ENCODE measurements around the gene EDIL3. TPM values are rescaled to one million over a fixed set of nuclear protein-coding genes. Genes with fewer than 3 reads are reported as not detected.

Gene EDIL3
- total and polyA plus RNA-seq, 2 of the 8 experiments (the other 6 are each of a cell fraction or from before 2014, with no cell fraction given) = 14.7 to 47.2 TPM

DNA sequence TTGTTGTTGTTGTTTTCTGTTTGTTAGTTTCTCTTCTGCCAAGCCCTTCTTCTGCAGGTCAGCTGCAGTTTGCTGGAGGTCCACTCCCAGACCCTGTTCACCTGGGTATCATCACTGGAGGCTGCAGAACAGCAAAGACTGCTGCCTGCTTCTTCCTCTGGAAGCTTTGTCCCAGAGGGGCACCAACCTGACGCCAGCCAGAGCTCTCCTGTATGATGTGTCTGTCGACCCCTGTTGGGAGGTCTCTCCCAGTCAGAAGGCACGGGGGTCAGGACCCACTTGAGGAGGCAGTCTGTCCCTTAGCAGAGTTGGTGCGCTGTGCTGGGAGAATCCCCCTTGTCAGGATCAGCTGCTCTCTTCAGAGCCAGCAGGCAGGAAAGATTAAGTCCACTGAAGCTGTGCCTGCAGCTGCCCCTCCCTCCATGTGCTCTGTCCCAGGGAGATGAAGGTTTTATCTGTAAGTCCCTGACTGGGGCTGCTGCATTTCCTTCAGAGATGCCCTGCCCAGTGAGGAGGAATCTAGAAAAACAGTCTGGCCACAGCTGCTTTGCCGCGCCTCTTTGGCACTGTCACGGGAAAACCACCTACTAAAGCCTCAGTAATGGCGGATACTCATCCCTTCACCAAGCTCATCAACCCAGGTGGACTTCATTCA lies 299.2 kb downstream of the EDIL3 start (continued):
- TF ChIP-seq RFX5 (IDR thresholded peaks at IDR 0.05; ENCODE audit: borderline replicate concordance, low read depth, low read length) (no peak), SP2 (IDR thresholded peaks at IDR 0.05; ENCODE audit: low read length) (no peak), ZNF274 (IDR thresholded peaks at IDR 0.05; ENCODE audit: borderline replicate concordance, extremely low read depth, low read length) (no peak)

All from H1 (cell line).